ENCODE measurements around the gene PSTK.

DNA sequence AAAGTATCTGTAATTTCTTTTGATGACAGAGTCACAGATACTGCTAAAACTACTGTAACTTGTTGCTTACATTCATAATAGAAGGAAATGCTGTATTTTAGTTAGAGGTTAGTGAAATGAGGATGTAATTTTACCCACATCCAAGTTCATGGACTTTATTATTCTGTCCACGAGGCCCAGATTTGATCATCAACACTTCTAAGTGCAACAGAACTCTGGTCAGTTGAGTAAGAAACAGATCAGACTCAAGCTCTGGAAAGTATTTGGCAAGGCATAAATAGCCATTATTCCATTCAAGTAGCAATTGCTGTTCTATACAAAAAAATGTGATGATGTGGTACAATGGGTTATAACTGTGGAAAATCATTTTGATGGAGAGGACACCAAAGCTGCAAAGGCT, 50.9 kb downstream of the PSTK start:
- no peak for TF ChIP-seq EZH2 (IDR thresholded peaks at IDR 0.05; ENCODE audit: borderline replicate concordance, insufficient read depth, low read length, poor library complexity, severe bottlenecking)
- TF ChIP-seq, protein P1, sequence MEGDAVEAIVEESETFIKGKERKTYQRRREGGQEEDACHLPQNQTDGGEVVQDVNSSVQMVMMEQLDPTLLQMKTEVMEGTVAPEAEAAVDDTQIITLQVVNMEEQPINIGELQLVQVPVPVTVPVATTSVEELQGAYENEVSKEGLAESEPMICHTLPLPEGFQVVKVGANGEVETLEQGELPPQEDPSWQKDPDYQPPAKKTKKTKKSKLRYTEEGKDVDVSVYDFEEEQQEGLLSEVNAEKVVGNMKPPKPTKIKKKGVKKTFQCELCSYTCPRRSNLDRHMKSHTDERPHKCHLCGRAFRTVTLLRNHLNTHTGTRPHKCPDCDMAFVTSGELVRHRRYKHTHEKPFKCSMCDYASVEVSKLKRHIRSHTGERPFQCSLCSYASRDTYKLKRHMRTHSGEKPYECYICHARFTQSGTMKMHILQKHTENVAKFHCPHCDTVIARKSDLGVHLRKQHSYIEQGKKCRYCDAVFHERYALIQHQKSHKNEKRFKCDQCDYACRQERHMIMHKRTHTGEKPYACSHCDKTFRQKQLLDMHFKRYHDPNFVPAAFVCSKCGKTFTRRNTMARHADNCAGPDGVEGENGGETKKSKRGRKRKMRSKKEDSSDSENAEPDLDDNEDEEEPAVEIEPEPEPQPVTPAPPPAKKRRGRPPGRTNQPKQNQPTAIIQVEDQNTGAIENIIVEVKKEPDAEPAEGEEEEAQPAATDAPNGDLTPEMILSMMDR (IDR thresholded peaks at IDR 0.05; ENCODE audit: poor library complexity, severe bottlenecking), result no peak
- no peak for TF ChIP-seq EP300 (conservative IDR thresholded peaks at IDR 0.05; ENCODE audit: poor library complexity, severe bottlenecking)
- no peak for TF ChIP-seq POLR2AphosphoS5 (IDR thresholded peaks at IDR 0.05)

Data from neural cell (in vitro differentiated cells).